Lung microvascular endothelial cell (primary cell): ENCODE results near the gene CHRNA7. TPM values are rescaled to one million over a fixed set of nuclear protein-coding genes. Genes with fewer than 3 reads are reported as not detected.

Experiments used
- DNase-seq, 2 donors: peaks; one replicate each; pipeline versions ENCODE4 v3.0.0 to v3.0.0-alpha.2; 2010; ENCODE audit warnings: low read depth in 2 of 2
- total RNA-seq: library from RNA; depleted of rRNA; stranded (reverse); fragments of >200 nt; gene quantifications from 2 replicates; pipeline ENCODE4 v1.2.1, GENCODE V29; 2014

The CHRNA7 gene
- total RNA-seq, 1 donor from 2014 or later = not detected

DNA sequence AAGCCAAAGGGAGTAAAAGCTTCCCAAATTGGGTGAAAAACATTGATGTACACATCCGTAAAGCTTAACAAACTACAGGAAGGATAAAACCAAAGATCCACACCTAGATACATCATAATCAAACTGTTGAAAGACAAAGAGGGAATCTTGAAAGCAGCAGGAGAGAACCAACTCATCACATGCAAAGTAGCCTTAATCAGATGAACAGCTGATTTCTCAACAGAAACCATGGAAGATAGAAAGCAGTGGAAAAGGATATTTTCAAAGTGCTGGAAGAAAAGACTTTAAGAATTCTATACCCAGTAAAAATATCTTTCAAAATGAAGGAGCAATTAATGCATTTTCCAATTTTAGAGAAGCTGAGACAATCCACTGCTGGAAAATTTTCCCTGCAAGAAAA, 36.8 kb downstream of the CHRNA7 start:
- DNase-seq = no peak

GRCh38 chr15:32089851-32090359, 59.6 kb downstream of the CHRNA7 start:
- no peak for DNase-seq

DNA sequence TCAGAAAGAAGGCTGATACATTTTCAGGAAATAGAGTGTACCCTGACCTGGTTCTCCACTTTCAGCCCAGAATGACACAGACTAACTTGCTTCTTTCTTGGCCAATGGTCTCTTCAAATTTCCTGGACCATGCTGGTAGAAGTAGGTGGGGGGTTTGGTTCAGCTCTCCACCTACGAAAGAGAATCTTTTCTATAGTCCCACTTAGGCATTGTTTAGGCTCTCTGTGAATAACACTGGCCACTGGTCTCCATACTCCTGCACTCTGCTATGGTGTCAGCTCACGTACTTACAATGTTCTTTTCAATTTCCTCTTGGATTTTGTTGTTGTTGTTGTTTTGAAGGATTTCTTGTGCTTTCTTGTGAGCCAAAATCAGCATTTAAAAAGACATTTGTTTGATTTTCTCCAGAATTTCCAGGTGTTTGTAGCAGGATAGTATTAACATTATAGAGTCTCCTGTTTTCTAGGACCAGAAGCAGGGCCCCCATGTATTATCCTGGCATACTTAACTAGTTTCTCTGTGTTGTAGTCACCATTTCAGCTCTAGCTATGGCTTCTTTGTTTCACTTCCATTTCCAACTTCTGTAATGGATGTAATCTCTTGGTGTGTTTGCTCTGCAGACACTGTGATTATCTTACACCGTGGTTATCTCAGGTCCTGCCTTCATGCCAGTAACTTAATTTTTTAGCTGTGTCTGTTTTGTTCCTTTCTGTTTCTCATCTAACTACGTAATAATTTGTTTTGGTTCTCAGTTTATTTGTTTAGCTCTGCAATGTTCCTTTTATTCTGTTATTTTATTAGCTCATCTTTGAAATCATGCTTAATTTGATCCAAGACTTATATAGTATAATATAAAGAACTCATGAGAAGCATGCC, 61.4 kb downstream of the CHRNA7 start:
- DNase-seq = no peak

GRCh38 chr15:32096213-32096612, 65.9 kb downstream of the CHRNA7 start:
- no peak for DNase-seq

- no peak for DNase-seq
These were observed 66.8 kb downstream of the CHRNA7 start for GRCh38 chr15:32096916-32097617.

DNA sequence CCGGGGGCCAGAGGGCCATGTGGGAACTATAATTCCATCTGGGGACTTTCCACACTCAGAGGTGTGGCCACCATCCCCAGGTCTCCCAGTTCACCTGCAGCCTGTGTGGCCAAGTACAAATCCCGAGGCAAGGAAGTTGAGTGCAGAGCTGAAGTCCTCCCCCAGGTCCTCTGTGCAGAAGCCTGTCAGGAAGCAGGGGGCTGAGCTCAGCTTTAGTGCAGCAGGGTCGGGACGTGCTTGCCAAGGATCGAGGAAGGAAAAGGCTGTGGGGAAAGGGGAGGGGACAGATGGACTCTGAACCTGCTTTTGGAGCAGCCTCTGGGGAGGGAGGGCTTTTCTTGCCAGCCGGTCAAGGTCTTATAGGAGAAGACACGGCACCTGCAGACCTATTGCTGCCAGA, 67.7 kb downstream of the CHRNA7 start:
- no peak for DNase-seq

- no peak for DNase-seq
These were observed 68.9 kb downstream of the CHRNA7 start for GRCh38 chr15:32099097-32099785.

- DNase-seq = no peak
These were observed 69.8 kb downstream of the CHRNA7 start for GRCh38 chr15:32099956-32100684.

DNA sequence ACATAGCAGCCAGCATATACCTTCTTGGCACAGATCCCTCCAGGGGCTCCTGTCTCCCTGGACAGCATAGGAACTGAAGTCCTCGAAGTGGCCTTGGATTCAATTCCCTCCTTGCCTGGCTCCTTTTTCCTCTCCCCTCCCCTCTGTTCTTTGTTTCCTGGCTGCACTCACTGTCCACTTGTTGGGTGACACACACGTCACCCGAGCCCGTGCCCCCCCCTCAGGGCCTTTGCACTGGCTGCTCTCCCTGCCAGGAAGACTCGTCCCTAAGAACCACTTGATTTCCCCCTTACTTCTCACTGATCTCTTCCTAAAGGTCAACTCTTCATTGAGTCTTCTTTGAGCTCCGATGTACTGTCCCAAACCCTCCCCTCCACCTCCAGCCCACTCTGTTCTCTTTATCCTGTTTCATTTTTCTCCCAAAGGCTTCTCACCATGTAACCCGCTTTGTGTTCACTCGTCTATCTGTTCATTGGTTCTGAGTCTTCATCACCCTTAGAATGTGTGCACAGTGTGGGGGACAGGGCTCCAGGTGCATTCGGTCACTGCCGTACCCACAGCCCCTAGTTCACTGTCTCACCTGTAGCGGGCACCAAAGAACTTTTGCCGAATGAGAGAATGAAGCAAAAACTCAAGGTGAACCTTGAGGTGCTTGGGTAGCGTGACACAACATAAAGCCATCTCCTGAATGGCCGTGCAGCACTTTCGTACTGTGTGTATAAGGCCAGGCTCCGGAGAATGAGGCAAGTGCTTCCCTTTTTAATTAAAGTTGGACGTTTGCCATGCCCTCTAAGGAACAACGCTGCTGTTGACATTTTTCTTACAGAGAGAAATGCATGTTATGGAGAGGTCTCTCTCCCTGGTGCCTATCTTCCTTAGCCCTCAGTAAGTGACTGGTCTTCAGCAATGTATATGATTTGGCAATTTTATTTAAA, 74.0 kb downstream of the CHRNA7 start:
- no peak for DNase-seq

DNA sequence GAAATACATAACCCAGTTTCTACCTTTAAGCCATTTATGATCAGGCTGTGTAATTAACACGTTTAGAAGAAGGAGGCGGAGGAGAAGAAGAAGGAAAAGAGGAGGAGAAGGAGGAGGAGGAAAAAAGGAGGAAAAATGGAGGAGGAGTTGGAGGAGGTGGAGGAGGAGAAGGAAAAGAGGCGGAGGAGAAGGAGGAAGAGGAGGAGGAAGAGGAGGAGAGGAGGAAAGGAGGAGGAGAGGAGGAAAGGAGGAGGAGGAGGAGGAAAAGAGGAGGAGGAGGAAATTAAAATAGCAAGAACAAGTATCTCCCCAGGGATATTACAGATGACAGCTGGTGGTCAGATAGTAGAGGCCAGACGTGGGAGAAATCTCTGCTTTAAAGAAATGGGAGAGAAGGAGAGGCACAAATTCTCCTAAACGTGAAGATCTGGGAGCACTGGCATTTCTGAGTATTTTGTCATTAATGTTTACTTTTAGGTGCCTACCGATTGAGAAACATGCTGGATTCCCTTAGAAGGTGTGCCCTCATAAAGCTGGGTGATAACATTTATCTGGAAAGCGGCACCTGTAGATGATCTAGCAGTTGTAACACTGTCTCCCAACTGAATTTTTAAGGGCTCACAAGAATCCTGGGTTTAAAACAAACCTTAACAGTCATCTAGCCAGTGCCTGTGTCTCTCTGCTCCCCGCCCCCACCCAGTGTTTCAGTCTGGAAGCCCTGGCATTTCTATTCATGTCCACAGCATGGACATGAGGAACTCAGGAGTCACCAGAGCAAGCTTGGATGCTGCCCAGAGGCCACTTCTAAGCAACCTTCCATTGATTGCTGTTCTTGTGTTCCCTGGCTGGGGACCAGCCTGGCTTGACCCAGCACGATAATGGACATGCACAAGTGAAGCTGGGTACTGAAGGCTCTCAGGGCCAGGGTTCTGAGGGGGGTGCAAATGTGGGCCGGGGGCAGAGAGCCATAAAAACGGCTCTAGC, 75.2 kb downstream of the CHRNA7 start:
- DNase-seq = no peak

GRCh38 chr15:32106401-32107381, 76.4 kb downstream of the CHRNA7 start:
- DNase-seq = no peak

DNA sequence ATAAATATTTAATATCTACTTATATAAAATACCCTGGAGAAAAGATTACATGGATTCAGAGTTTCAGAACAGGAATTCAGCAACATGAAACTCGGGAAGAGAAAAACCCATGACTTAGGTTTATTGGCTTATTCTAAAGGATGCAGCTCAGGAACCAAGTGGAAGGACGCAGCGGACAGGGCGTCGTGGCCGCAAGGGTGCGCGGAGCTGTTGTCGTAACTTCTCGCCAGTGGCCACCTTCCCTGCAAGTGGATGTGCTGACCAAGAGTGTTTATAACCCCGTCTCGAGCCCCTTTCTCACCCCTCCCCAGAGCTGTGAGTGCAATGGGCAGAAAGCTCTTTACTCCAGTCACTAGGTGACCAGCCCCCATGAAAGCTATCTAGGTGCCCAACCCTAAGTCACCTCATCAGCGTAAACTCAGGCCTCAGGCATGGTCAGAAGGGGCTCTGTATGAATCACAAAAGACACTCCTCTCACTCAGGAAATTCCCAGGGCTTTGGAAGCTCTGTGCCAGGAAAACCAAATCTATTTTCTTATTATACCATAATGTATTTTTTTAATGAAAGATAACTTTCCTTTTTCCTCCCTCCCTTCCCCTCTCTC, 77.3 kb downstream of the CHRNA7 start:
- no peak for DNase-seq

DNA sequence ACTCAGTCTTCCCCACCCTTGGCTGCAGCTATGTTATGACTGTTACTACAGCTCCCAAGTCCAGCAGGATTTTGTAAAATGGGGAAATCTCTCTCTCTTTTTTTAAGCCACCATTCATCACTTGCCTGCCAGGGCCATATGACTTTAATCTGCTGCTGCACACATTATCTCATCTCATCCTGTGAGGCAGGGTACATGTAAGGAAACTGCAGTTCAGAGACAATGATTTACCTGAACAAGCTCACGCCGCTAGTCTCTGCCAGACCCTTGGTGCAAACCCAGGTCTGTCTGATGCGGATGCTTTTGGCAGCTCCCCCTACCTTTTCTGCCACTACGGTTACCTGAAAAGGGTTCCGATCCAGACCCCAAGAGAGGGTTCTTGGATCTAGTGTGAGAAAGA, 78.3 kb downstream of the CHRNA7 start:
- DNase-seq = no peak

DNA sequence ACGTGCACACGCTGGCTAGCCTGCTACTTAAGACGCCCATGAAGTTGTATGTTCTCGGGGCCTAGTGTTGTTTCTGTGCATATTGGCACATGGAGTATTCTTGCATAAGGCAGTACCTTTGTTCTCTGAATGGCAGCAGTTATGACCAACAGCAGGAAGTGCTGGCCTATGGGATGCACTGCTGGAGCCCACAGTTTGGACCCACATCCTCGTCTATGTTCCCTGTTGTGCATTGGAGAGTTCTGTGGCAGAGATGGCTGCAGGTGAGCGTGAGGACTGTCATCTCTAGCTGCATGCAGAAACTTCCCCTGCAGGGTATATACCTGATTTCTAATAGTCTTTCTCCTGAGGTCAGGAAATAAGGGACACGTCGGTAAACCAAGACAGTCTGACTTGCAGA, 81.8 kb downstream of the CHRNA7 start:
- no peak for DNase-seq

DNA sequence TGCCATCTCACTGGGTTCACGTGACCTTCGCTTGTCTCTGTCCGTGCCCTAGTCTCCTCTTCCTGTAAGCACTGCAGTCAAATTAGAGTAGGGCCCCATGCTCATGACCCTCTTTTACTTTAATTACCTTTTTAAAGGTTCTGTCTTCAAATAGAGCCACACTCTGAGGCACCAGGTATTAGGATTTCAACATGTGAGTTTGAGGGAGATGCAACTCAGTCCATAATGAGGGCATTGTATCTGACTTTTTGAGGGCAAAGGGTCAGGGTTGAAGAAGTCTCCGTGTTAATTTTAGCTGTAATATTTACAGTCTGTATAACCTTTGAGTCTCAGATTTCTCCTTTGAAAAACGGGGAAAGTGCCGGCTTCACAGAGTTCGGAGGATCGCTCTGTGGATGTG, 82.9 kb downstream of the CHRNA7 start:
- no peak for DNase-seq

DNA sequence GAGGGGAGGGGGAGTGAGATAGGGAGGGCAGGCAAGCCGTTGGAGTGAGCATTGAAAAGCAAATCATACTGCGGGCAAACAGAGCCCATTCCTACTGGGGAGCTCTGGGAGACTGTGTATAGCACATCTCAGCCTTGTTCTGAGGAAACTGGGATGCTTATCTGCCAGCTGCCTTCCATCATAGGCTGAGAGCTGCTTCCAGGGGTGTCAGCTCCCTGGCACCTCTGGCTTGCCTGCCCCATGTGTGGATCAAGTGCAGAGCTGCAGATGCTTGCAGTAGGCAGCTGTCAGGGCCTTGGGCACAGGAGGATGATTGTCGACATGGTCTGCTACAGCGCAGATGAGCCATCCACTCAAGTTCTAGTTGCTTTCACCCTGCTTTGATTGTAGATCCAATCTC, 86.8 kb downstream of the CHRNA7 start:
- no peak for DNase-seq

DNA sequence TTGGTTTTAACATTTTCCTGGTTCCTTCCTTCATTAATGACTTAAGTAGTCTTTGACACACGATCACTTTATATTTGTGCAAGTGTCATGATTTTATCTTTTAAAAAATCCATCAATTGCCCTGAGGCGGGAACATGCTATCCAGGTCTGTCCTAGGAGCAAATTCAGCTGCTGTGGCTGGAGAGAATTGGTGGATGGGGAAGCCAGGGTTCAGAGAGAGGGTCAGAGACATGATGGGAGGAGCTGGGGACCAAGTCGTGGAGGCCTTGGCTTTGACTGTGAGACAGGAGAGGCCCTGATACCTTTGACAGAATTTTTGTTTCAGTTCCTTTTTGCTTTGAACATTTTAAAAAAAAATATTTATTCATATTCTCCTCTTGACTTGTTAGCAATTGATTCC, 89.0 kb downstream of the CHRNA7 start:
- no peak for DNase-seq
